GM21390 (cell line): ENCODE measurements around the gene GPR150.

Experiments
- ATAC-seq: cut with Tn5 transposase; IDR thresholded peaks from one replicate; pipeline ENCODE4 v1.9.1; 2021; ENCODE audit not compliant: unreplicated experiment

Gene GPR150

DNA sequence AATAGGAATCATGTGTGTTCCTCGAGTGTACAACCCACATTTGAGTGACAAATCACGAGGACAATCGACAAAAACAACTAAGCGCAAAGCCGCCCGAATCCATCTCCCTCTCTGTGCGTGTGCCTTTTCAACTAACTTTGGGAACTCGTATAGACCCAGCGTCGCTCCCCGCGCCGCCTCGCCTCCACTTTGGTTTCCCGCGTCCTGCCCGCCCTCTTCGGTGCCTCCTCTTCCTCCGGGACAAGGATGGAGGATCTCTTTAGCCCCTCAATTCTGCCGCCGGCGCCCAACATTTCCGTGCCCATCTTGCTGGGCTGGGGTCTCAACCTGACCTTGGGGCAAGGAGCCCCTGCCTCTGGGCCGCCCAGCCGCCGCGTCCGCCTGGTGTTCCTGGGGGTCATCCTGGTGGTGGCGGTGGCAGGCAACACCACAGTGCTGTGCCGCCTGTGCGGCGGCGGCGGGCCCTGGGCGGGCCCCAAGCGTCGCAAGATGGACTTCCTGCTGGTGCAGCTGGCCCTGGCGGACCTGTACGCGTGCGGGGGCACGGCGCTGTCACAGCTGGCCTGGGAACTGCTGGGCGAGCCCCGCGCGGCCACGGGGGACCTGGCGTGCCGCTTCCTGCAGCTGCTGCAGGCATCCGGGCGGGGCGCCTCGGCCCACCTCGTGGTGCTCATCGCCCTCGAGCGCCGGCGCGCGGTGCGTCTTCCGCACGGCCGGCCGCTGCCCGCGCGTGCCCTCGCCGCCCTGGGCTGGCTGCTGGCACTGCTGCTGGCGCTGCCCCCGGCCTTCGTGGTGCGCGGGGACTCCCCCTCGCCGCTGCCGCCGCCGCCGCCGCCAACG, at the start of gene GPR150:
Gene GPR150 (plus strand): TSS at position 58 of the 840 bp plus-strand sequence. CDS start 189 bp downstream, at position 247.
- ATAC-seq = peak; percentile 64

DNA sequence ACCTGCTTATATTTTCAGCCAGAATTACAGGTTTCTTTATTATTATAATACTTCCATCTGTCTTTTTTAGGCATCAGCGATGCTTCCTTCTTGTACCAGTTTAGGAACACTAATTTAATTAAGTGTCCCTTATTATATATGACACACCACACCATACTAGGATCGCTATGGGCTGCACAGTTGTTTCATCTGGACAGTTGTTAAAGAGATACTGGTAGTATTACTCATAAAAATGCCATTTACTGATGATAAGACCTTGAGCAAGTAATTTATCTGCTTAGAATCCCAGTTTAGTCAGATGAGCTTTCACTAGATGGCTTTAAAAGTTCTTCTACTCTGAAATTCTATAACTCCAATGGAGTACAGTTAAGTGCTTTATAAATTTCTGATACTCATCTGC, 47.9 kb upstream of the GPR150 start:
- ATAC-seq = no peak

DNA sequence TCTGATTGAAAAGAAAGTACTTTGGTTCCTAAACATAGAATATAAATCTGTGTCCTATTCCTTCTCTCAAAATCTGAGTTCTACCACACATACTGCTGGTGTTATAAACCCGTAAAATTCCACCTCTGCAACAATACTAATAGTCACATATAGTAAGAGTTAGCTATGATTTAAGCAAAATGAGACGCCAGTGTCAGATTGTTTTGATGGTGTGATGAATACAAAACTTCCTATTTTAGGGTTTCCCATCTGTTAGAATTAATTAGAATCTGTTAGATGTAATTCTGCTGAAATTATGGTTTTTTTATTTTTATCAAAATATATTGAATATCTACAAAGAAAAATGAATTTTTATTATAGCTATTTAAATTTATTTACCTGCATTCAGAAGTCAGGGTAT, 38.3 kb upstream of the GPR150 start:
- no peak for ATAC-seq

DNA sequence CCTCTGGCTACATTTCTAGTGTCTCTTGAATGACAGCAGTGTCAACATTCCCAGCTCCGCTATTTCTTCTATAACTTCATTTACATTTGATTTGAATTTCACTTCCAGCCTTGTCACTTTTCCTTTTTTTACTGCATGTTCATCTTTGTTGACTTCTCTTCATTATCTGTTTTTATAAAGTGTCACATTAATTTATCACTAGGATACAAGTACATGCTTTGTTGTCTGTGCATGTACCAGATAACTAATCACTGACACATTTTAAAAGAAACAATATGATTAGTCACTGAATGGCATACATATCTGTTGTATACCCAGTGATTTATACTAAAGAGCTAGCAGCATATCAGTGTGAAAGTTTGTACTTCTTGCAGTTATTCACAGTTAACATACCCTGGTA, 35.9 kb upstream of the GPR150 start:
- no peak for ATAC-seq

DNA sequence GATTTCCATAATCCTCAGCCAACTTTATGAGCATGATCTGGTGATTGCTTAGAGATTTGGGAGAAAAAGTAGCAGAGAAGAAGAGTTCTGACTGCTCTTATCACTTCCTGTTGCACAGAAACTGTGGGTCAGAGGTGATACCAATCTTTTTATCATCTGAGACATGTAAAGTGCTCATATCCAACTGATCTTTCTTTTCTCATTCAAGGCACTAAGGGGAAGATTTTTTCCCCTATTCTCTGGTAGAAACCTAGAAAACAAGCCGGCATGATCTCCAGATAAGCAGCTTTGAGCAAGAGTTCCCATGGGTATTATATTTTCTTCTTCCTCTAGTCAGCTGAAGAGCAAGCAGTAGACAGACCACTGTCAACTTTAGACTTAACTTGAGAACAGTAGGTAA, 29.0 kb upstream of the GPR150 start:
- no peak for ATAC-seq

DNA sequence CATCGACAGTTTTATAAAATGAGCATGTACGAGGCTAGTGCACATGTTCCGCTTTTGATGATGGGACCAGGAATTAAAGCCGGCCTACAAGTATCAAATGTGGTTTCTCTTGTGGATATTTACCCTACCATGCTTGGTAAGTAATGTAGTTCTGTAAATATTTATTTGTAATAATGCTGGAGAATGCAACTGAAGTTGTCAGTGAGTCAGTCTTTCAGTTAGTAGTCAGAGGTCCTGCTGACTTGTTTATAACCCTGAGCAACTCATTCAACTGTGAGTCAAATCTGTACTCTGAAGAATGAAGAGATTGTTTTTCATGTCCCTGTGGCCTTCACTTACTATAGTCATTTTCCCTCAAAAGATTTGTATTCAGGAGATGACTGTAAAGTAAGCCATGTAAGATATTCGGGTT, 28.4 kb upstream of the GPR150 start:
- peak; percentile 90 for ATAC-seq

DNA sequence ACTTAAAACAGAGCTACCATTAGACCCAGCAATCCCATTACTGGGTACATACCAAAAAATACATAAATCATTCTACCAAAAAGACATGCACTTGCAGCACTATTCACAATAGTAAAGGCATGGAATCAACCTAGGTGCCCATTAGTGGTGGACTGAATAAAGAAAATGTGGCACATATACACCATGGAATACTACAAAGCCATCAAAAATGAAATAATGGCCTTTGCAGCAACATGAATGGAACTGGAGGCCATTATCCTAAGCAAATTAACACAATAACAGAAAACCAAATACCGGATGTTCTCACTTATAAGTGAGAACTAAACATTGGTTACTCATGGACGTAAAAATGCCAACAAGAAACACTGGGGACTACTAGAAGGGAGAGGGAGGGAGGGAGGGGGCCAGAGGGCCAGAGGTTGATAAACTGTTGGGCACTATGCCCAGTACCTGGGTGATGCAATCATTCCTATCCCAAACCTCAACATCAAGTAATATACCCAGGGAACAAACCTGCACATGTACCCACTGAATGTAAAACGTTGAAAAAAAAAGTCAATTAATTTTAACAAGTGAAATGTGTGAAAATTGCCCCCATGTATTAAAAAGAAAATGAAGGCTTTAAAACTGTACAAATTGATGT, 24.5 kb upstream of the GPR150 start:
- no peak for ATAC-seq

DNA sequence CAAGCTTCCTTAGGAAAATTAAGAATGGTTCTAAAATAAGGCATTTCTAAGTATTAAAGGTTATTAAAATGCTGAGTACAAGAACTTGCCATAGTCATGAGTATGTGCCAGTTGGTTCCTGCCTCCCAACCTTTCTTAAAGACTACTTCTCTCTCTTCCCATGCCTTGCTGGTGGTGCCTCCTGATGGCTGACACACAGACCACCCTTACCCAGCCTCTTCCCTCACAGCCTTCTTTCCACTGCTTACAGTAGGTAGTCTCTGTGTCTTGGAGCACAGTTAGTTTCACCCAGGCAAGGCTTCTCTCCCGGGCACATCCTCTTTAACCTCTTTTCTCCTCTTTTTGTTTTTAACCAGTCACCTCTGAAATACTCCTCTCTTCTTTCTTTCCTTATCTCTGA, 20.6 kb upstream of the GPR150 start:
- no peak for ATAC-seq

DNA sequence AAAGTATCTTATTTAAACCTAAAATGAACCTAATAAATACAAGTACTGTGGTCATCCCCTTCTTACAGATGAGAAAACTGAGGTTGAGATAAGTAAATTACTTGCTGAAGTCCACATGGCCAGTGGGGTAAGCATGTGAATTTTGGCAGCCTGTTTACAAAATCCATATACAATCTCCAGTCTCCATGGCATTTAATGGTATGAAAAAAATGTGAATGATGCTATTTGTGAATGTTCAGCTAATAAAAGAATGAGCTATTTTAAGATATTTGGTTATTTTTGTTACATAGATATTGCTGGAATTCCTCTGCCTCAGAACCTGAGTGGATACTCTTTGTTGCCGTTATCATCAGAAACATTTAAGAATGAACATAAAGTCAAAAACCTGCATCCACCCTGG, 19.3 kb upstream of the GPR150 start:
- ATAC-seq = no peak

DNA sequence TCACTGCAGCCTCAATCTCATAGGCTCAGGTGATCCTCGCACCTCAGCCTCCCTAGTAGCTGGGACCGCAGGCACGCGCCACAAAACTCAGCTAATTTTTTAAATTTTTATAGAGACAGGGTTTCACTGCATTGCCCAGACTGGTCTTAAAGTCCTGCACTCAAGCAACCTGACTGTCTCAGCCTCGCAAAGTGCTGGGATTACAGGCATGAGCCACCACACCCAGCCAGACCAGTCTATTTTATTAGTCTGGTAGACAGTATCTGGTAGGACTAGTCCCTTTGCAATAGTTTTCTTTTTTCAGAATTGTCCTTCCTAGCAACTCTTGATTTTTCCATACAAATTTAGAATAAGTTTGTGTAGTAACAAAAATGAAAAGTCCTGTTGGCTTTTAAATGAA, 14.1 kb upstream of the GPR150 start:
- ATAC-seq = no peak

DNA sequence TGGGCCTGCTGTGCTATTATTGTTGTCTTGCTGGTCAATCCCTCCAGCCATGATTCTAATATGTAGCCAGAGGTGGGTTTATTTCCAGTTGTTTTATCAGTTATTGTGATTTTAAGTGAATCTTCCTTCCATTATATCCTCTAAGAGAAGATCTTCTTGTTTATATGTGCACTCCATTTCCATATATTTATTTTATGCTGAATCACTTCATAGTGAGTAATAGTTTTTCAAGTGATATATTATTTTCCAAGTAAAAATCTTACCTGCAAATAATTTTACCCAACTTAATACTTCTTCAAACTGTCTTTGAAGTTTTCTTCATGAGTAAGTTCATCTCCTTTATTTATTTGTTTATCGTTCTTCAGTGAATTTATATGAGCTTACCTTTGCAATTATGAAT, 13.5 kb upstream of the GPR150 start:
- no peak for ATAC-seq

DNA sequence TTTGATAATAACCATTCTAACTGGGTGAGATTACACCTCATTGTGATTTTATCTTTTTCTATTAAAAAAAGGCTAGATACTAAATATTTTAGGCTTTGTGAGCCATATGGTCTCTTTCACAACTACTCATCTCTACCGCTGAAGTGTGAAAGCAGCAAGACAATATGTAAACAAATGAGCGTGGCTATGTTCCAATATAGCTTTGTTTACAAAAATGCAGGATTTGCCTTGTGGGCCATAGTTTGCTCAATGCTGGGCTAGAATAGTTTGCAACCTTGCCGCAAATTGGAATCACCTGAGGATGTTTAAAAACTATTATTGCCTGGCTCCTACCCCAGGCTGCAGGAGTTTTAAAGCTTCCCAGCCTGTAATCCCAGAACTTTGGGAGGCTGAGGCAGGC, 10.2 kb upstream of the GPR150 start:
- no peak for ATAC-seq

DNA sequence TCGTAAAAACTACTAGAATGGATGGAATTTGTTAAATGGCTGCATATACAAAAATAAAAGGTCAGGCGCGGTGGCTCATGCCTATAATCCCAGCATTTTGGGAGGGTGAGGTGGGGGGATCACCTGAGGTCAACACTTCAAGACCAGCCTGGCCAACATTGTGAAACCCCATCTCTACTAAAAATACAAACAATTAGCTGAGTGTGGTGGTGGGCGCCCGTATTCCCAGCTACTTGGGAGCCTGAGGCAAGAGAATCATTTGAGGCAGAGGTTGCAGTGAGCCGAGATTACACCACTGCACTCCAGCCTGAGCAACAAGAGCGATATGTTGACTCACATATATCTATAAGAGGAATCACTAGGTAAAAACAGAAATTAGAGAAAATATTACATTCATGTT, 9.3 kb upstream of the GPR150 start:
- ATAC-seq = no peak

DNA sequence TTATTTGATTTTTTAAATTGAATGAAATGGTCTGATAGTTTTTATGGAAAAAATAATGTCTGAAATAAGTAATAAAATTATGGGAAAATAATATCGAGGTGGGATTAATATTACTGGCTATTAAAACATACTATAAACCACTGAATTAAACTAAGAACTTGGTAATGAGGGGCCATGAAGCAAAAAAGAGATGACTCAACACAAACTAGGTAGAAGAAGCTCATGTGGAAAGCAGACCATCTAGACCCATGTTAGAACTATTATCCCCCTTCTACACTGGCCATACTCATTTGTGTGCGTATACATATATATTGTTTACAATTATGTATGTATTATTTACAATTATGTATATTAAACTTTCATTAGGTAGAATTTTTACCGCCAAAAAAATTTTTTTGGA, 8.5 kb upstream of the GPR150 start:
- ATAC-seq = no peak

DNA sequence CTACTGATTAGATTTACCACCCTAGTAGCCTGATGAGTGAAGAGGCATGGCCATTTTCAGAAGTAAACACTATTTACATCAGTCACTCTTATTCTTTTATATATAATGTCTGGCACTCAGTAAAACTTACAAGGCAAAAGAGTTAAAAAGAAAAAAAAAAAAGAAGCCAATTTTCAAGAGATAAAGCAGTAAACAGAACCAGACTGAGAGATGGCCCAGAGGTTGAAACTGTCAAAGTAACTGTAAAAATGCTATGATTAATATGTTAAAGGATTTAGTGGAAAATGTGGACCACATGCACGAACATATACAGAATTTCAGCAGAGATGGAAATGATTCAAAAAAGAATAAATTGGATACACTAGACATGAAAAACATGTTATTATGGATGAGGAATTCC, 6.4 kb upstream of the GPR150 start:
- ATAC-seq = no peak

DNA sequence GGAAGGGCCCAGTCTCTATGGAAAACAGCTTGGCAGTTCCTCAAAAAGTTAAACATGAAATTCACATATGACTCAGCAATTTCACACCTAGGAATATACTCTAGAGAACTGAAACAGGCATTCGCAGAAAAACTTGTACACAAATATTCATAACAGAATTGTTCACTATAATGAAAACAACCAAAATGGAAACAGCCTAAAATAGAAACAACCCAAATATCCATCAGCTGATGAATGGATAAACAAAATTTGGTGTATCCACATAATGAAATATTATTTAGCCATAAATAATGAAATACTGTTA, 4.8 kb upstream of the GPR150 start:
- ATAC-seq = peak; percentile 53

DNA sequence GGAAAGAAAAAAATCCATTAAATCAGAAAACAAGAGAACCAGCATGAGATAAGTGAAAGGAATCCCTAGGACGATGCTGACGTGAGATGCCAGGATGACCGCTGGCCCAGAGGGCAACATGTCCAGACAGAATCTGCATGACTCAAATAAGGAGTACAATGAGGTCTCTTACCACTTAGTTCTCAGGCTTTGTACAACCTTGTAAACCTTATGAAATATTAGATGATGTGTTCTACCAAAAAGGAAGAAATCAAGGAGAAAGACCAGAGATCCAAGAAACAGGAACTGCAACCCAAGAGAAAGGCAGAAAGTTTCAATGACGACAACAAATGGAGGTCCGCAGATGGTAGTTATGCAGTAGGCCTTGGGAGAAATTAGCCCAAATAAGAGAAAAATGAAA, 2.8 kb upstream of the GPR150 start:
- ATAC-seq = no peak

DNA sequence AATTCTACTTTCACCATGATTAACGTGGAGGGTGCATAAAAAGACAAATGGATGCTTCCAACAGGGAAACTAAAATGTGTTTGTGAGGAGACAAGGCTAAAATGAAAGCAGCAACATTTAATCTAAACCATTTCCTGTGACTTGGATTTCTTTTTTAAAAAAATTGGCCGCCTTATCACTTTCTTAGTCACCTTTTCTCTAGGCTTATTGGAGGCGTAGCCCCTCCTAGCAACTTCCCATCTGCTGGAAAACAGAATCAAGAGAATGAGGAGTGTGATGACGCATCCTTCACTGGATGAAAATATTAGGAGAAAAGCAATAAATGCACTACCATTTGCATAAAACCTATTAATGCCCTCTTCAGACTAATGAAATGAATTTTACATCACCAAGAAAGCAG, 791 bp upstream of the GPR150 start:
- no peak for ATAC-seq

DNA sequence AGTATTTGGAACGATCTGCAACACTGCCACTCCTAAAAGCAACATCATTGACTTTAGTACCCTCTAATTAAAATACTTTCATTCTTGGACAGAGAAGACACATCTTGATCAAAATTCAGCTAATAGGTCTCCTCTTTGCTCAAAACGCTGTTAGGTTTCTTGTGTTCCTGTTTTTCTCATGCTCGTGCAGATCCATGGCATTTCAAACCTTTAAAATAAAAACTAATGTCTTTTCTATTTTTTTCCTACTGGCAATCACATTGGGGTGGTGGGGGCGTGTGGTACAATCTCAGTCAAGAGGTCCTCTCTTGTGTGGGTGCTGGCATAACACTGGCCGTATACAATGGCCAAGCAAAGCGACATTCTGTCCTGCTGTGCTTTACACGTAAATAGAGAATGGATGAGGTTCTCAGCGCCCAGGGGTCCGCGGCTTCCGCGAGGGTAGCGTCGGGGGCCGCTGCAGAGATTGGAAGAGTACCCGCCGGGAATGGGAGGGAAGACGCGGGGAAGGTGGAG, 315 bp upstream of the GPR150 start:
- no peak for ATAC-seq

DNA sequence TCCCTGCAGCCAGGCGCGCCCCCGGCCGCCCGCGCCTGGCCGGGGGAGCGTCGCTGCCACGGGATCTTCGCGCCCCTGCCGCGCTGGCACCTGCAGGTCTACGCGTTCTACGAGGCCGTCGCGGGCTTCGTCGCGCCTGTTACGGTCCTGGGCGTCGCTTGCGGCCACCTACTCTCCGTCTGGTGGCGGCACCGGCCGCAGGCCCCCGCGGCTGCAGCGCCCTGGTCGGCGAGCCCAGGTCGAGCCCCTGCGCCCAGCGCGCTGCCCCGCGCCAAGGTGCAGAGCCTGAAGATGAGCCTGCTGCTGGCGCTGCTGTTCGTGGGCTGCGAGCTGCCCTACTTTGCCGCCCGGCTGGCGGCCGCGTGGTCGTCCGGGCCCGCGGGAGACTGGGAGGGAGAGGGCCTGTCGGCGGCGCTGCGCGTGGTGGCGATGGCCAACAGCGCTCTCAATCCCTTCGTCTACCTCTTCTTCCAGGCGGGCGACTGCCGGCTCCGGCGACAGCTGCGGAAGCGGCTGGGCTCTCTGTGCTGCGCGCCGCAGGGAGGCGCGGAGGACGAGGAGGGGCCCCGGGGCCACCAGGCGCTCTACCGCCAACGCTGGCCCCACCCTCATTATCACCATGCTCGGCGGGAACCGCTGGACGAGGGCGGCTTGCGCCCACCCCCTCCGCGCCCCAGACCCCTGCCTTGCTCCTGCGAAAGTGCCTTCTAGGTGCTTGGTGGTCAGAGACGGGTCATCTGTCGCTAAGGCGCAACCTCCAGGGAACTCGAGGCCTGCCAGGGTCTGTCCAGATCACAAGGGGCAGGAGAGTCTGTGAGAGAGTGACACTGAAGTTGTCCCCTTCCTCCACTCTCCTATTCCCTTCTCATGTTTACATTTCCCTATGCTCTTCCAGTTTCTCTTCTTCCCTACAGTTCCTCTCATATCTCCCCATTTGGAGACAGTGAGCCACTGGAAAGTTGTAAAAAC, 1.3 kb downstream of the GPR150 start:
- peak; percentile 55 for ATAC-seq

DNA sequence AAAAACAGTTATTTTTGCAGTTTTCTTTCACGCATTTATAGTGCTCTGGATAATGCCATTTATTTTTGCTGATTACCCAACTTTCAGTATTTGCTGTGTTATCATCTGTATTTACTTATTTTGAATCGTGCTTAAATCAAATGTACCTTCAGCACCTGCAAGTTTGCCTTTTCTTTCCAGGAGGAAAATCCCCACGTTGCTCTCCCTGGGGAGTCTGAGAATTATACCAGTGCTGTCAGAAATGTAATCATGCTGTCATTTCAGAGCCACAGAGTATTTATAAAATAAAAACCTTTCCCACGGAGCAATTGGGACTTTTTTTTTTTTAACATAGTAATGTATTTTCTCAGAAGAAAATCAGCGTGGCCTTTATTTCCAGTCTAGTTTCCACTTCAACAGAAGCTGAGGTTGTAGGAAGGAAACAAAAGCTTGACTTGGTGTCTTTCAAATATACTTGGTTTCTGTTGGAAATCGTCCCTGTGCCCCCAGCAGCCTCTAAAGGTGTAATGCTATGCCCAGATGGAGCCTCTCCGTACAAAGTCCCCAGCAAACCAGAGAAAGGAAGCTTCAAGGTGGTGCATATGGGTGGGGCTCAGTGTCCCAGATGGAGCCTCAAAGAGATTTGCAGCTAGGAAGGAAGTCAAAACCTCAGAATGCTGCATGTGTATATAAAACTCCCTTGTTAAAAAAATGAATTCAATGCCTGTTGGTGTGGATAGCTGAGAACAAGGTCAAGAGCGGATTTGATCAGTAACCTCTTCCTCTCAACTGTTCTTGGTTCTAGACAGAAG, 2.1 kb downstream of the GPR150 start:
- no peak for ATAC-seq
